Panc1 (cell line): ENCODE data around the gene AMER2. TPM values are rescaled to one million over a fixed set of nuclear protein-coding genes. Genes with fewer than 3 reads are reported as not detected.

Experiments
- ATAC-seq: fragments of 200-7000 bp; cut with Tn5 transposase; 2 replicates; pipeline ENCODE4 v1.9.1; 2020; ENCODE audit warnings: mild to moderate bottlenecking, moderate library complexity
- BruUV-seq: library from RNA; stranded (reverse); fragments of 400-500 nt; replicated peaks from 2 replicates; lab custom pipeline; 2021; lab: Mats Ljungman, UMichigan
- CTCF ChIA-PET: fragments of 300-600 bp; sonication (Branson Sonifier 250); formaldehyde crosslinking; loops from one replicate; lab custom pipeline; 2022; ENCODE audit warnings: antibody characterized with exemption; lab: Charles Lee
- POLR2A ChIA-PET: fragments of 300-600 bp; sonication (Branson Sonifier 250); formaldehyde crosslinking; loops from one replicate; lab custom pipeline; 2022; ENCODE audit warnings: antibody characterized with exemption; lab: Charles Lee
- DNase-seq: peaks from one replicate; pipeline ENCODE4 v3.0.0-alpha.2; 2010; ENCODE audit warnings: low read depth, low spot score
- H3K27ac ChIP-seq: 2 replicates; pipeline ENCODE4 v1.5.1; 2011; ENCODE audit warnings: mild to moderate bottlenecking, low read length, inconsistent platforms
- H3K27me3 ChIP-seq: fragments of 200-500 bp; sonication (Bioruptor generic); 2 replicates; pipeline ENCODE4 v1.6.0; 2014; ENCODE audit warnings: low read length, inconsistent platforms; ENCODE audit not compliant: control insufficient read depth, insufficient read depth
- H3K36me3 ChIP-seq: fragments of 200-500 bp; sonication (Bioruptor generic); 2 replicates; pipeline ENCODE4 v1.5.1; 2014; ENCODE audit warnings: inconsistent platforms, mild to moderate bottlenecking, low read length, moderate library complexity; ENCODE audit not compliant: control insufficient read depth, insufficient read depth
- H3K4me1 ChIP-seq: 2 replicates; pipeline ENCODE4 v1.5.1; 2011; ENCODE audit warnings: inconsistent platforms, mild to moderate bottlenecking, low read length, moderate library complexity; ENCODE audit not compliant: control insufficient read depth, insufficient read depth
- H3K4me3 ChIP-seq, 2 experiments: 2 replicates each; pipeline ENCODE4 v1.5.1; 2011 to 2012; ENCODE audit warnings: low read depth in 2 of 2, low read length in 2 of 2, mild to moderate bottlenecking in 2 of 2, inconsistent platforms in 1 of 2, moderate library complexity in 1 of 2
- H3K9me3 ChIP-seq: fragments of 200-500 bp; sonication (Bioruptor generic); 2 replicates; pipeline ENCODE4 v1.5.1; 2014; ENCODE audit warnings: low read depth, mild to moderate bottlenecking, inconsistent platforms, low read length, moderate library complexity; ENCODE audit not compliant: control insufficient read depth, insufficient read depth
- CTCF ChIP-seq: fragments of 450-650 bp; IDR thresholded peaks from 2 replicates; pipeline ENCODE4 v1.5.1; 2017; ENCODE audit warnings: mild to moderate bottlenecking
- POLR2AphosphoS5 ChIP-seq: IDR thresholded peaks from 2 replicates; pipeline ENCODE4 v1.6.1; 2012; ENCODE audit warnings: mild to moderate bottlenecking, low read depth, low read length, moderate library complexity
- REST ChIP-seq, 2 experiments: IDR thresholded peaks; 2 replicates each; pipeline ENCODE4 v1.6.1; 2011 to 2012; ENCODE audit warnings: low read depth in 2 of 2, control low read depth in 1 of 2, low read length in 1 of 2, mild to moderate bottlenecking in 1 of 2, moderate library complexity in 1 of 2; ENCODE audit not compliant: insufficient read depth in 1 of 2
- SIN3A ChIP-seq: IDR thresholded peaks from 2 replicates; pipeline ENCODE4 v1.6.1; 2012; ENCODE audit warnings: low read depth, mild to moderate bottlenecking, low read length, moderate library complexity, borderline replicate concordance; ENCODE audit not compliant: insufficient read depth
- TCF7L2 ChIP-seq: IDR thresholded peaks from 2 replicates; pipeline ENCODE4 v1.6.1; 2011; ENCODE audit warnings: mild to moderate bottlenecking, low read depth, low read length, inconsistent platforms
- in situ Hi-C: cut with HindIII; loops from 2 replicates; pipeline ENCODE4 v1.10.0; 2016; ENCODE audit warnings: low sequenced_read_pairs, low pct_unique_long_range_greater_than_20kb
- intact Hi-C: fragments of 100-400 bp; cut with micrococcal nuclease; formaldehyde crosslinking; loops from one replicate; pipeline ENCODE4 v1.10.0; 2022; ENCODE audit not compliant: unreplicated experiment
- total RNA-seq: library from RNA; stranded (reverse); gene quantifications from one replicate; pipeline ENCODE4 v1.2.1, GENCODE V29; 2021; ENCODE audit not compliant: unreplicated experiment

Gene AMER2
- total RNA-seq, 1 experiment from 2014 or later, result not detected

- intact Hi-C loops, result no loop called here
- Histone ChIP-seq H3K4me1 (no peaks in the 10 kb centered on the region), H3K27me3 (peaks cover 2% of the 10 kb centered on the region; the same call in 1 of the 2 replicates), H3K9me3 (no peaks in the 10 kb centered on the region), H3K4me3 (no peak overlapping the region), H3K27ac (no peak overlapping the region), H3K36me3 (no peaks in the 10 kb centered on the region)
- in situ Hi-C loops, result no loop called here
- POLR2A ChIA-PET, result no interaction called here
- no peak for DNase-seq
- no peak for ATAC-seq
- CTCF ChIA-PET, result no interaction called here
- TF ChIP-seq SIN3A (no peak), CTCF (no peak), TCF7L2 (no peak), POLR2AphosphoS5 (no peak), REST (IDR thresholded peaks at IDR 0.05; ENCODE audit: insufficient read depth in 1 of 2, low read depth in 2 of 2, low read length in 1 of 2) (no peak)
- no TSS peak for BruUV-seq
Measured at GRCh38 chr13:25151626-25152195, 20.4 kb downstream of the AMER2 start.

- DNase-seq (no peak), ATAC-seq (no peak)
- CTCF ChIA-PET, result no interaction called here
Measured at GRCh38 chr13:25149711-25150110, 22.4 kb downstream of the AMER2 start.

More at GRCh38 chr13:25149711-25150110, 22.4 kb downstream of the AMER2 start:
- no TSS peak for BruUV-seq
- no peaks in the 10 kb centered on the region for H3K9me3 ChIP-seq
- H3K36me3 ChIP-seq, result no peaks in the 10 kb centered on the region
- H3K4me1 ChIP-seq, result no peaks in the 10 kb centered on the region
- H3K27me3 ChIP-seq, result peaks cover 2% of the 10 kb centered on the region; the same call in 1 of the 2 replicates
- no peak overlapping the region for H3K4me3 ChIP-seq
- no peak for TF ChIP-seq POLR2AphosphoS5
- TF ChIP-seq TCF7L2, result no peak
- no peak for TF ChIP-seq REST (IDR thresholded peaks at IDR 0.05; ENCODE audit: insufficient read depth in 1 of 2, low read depth in 2 of 2, low read length in 1 of 2)
- no peak for TF ChIP-seq SIN3A
- no peak for TF ChIP-seq CTCF
- in situ Hi-C loops (no loop called here), intact Hi-C loops (no loop called here)
- no peak overlapping the region for H3K27ac ChIP-seq
- POLR2A ChIA-PET, result no interaction called here
